Measurements from ENCODE around the gene PDZD4. TPM values are rescaled to one million over a fixed set of nuclear protein-coding genes. Genes with fewer than 3 reads are reported as not detected.

The PDZD4 gene
- total RNA-seq, 2 experiments from 2014 or later = 0.83 to 1.0 TPM

Other genes starting within 250 kb of the PDZD4 start
- 10 to 100 TPM; 13.4 to 15.1 TPM for gene CCNQ, start 231.4 kb downstream of the PDZD4 start, total RNA-seq
- gene DUSP9, start 183.3 kb downstream of the PDZD4 start, total RNA-seq = under 1 TPM in 1 of 2 experiments, not detected in 1; 0.36 TPM
- gene PNCK, start 156.7 kb downstream of the PDZD4 start, total RNA-seq = under 1 TPM; 0.26 to 0.30 TPM
- under 1 TPM; 0.32 to 0.41 TPM for gene SLC6A8, start 142.6 kb downstream of the PDZD4 start, total RNA-seq
- gene BCAP31, start 106.2 kb downstream of the PDZD4 start, total RNA-seq = 10 to 100 TPM; 69.5 to 71.2 TPM
- 1 to 10 TPM; 2.5 to 3.4 TPM for gene ABCD1, start 105.7 kb downstream of the PDZD4 start, total RNA-seq
- gene PLXNB3, start 66.3 kb downstream of the PDZD4 start, total RNA-seq = under 1 TPM; 0.05 to 0.44 TPM
- gene SRPK3, start 49.5 kb downstream of the PDZD4 start, total RNA-seq = not detected
- 10 to 100 TPM; 46.3 to 49.9 TPM for gene IDH3G, start 36.2 kb downstream of the PDZD4 start, total RNA-seq
- 100 to 1,000 TPM; 148 to 152 TPM for gene SSR4, start 35.9 kb downstream of the PDZD4 start, total RNA-seq
- gene L1CAM, start 55.6 kb upstream of the PDZD4 start, total RNA-seq = under 1 TPM; 0.40 to 0.57 TPM
- gene AVPR2, start 74.1 kb upstream of the PDZD4 start, total RNA-seq = not detected
- 100 to 1,000 TPM; 154 to 161 TPM for gene ARHGAP4, start 95.7 kb upstream of the PDZD4 start, total RNA-seq
- gene NAA10, start 104.5 kb upstream of the PDZD4 start, total RNA-seq = 100 to 1,000 TPM; 120 to 121 TPM
- 10 to 100 TPM; 11.3 to 13.1 TPM for gene RENBP, start 114.1 kb upstream of the PDZD4 start, total RNA-seq
- 10 to 100 TPM; 85.0 to 86.1 TPM for gene HCFC1, start 141.3 kb upstream of the PDZD4 start, total RNA-seq
- gene TMEM187, start 142.2 kb upstream of the PDZD4 start, total RNA-seq = 1 to 10 TPM; 6.2 to 6.7 TPM
- gene IRAK1, start 189.4 kb upstream of the PDZD4 start, total RNA-seq = 10 to 100 TPM; 77.2 to 82.6 TPM